ENCODE measurements around the gene ARID1B.
"Not testable (repeated sequence)": the region's sequence is repeated elsewhere in the genome, so short reads cannot be mapped to it uniquely, and the experiment has no call there.

The ARID1B gene

GRCh38 chr6:157034436-157035230 is 257.5 kb downstream of the ARID1B start:
- DNase-seq = peak; percentile 52

DNA sequence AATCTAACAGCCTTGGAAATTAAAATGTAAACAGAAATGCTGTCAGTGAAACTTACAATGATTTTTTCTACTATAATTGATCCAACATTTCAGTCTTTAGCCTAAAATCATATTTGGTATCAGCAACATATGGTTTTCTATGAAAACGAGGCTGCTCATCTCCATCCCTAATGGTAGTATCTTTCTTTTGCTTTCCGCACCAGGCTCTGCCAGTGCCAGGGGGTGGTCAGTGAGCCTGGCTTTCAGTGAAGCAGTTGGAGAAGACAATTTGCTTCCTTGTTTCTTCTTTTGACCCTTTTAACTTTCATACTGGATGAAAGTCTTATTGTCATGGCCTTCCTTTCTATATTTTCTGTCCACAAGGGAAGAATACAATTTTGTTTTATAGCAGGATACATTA is 258.4 kb downstream of the ARID1B start:
- no peak for DNase-seq

DNA sequence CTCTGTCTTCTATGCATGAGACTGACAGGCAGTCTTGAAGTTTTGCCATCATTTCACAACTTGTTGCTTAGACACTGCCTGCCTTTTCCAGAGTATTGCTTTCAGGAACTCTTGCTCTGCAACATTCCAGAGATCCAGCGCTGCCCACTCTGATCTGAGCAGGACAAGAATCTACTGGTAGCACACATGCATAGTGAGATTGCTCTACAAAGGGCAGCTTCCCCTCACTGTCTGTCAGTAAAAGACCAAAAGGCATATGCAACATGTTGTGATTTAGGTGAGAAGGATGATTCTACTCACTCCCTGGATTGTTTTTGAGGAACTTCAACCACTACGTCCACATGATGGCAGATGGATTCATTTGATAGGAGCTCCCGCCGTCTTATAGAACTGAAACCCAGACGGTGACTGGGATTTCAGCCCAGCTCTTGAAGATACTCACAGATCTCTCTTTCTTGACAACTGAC is 259.1 kb downstream of the ARID1B start:
- peak; percentile 37 for DNase-seq

DNA sequence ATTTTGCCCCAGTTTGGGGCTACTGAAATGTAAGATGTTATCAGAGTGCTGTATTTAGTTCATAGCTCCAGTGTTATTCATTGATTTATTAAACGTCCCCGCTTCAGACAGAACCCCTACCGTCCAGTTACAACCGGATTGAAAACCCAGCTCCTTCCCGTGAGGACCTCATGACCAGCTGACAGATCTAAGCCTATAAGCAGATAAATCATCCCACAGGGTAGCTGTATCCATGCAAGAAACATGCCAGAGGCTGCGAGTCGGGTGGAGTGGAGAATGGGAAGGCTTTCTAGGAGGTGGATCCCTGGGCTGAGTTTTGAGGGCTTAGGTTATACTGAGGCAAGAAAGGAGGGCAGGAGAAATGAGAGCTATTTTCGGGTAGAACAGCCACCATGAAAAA is 260.0 kb downstream of the ARID1B start:
- DNase-seq = peak; percentile 91

- DNase-seq = peak; percentile 24
Measured at GRCh38 chr6:157038610-157039009, 261.4 kb downstream of the ARID1B start.

GRCh38 chr6:157039639-157040038 is 262.5 kb downstream of the ARID1B start:
- not testable (repeated sequence) for DNase-seq

GRCh38 chr6:157040191-157040590 is 263.0 kb downstream of the ARID1B start:
- no peak for DNase-seq

DNA sequence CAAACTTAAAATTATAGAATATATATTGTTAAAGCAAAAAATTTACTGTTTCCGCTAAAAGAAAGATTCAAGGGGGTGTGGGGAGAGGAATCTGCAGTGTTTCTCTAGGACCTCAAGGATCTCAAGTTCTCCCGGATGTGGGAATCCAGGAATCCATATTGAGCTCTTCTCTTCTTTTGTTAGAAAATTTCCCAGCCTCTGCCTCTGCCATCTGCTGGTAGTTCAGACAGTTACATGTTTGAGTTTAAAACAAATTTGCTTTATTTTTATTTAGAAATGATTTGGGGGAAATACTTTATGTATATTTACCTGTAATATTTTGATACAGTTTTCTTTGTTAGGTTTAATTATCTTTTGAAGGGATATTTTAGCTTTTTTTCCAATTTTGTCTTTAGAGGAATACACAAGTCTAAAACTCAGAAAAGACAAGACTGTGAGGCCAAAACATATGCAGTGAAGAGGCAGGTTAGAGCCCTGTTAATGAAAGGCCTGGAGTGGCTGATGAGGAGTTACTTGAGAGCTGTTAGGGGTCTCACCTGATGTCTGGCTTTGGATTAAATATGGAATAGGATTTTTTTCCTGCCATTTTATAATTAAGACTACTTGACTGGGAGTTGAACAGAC is 268.8 kb downstream of the ARID1B start:
- peak; percentile 54 for DNase-seq

DNA sequence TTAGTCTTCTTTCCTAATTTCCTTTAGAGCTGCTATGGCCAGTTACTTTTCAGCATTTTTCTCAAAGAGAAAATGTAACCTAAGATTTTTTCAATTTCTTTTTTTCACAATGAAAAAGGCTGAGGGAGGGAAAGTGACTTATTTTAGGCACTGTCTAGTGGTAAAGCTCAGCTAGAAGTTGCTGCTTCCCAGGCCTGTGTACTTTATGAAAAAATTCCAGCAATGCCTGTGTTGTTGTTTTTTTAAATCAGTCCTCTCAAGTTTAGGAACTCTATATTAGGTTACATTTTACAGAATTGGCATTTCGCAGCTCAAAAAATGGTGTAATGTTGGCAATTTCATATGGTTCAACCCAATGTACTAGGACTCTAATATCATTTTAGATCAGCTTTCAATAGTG is 269.6 kb downstream of the ARID1B start:
- no peak for DNase-seq

- DNase-seq = no peak
Measured at GRCh38 chr6:157047328-157047727, 270.1 kb downstream of the ARID1B start.

- no peak for DNase-seq
Measured at GRCh38 chr6:157047951-157048350, 270.8 kb downstream of the ARID1B start.

DNA sequence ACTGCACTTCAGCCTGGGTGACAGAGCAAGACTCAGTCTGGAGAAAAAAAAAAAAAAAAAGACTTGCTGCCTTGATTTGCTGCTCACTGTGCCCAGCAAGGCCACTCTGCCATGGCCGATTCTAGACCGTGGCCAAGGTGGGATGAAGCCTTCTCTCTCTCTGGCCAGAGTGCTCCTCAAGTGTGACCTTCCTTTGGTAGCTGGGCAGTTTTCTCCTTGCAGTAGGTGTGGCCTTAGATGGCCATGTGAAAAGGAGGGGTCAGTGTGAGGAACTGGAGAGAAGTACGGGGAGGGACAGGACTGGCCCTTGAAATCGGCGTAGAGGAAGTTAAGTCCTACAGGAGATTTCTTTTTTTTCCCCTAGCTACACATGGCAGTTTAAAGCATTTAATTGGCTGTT is 272.0 kb downstream of the ARID1B start:
- DNase-seq = no peak

- peak; percentile 64 for DNase-seq
Measured at GRCh38 chr6:157050537-157051265, 273.5 kb downstream of the ARID1B start.

GRCh38 chr6:157054531-157054979 is 277.4 kb downstream of the ARID1B start:
- no peak for DNase-seq

DNA sequence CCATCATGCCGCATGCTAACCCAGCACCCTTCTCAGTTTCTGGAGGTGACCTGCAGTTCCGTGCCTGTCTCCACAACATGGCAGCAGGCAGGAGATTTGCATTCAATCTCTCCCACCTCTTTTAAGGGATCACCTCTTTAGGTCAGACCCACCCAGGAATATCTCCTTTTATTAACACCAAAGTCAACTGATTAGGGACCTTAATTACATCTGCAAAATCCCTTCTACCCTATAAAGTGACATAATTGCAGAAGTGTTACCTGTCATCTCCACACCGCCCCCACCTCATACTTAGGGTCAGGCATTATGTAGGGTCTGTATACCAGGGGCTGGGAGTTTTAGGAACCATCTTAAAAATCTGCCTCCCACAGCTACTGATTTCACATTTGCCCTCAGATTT is 278.7 kb downstream of the ARID1B start:
- no peak for DNase-seq

DNA sequence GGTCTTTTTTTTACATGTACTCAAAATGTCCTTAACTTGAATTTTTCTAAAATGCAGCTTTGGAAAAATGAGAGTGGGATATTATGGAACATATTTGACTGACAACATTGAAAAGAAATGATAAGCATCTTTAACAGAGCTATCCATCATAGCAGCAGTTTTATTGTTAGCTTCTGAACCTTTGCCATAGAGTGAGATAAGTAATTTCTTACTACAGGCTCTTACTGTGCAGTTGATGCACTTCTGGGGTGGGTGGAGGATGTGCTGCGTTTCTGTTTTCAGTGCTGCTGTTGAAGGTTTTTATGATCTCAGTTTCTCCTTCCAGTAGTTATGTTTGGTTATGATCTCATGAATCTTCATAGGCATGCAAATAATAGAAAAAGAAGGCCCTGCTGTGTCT is 279.1 kb downstream of the ARID1B start:
- no peak for DNase-seq

DNA sequence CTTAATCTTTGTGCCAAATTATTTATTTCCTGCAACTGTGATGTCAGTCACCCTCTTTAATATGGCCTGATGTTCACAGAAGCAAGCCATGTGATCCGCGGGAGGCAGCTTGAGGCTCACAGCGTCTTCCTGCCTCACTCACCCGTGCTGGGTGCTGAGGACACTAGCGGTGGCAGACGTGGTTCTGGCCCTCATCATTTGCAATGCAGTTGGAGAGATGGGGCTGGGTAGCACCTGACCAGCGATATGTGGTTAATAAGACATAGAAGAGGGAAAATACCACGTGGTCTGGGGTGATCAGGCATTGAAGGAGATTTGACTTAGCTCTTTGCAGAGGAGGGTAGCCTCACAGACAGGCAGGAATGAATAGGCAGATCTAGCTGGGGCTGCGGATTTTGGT is 281.4 kb downstream of the ARID1B start:
- DNase-seq = no peak

- no peak for DNase-seq
Measured at GRCh38 chr6:157059781-157060180, 282.6 kb downstream of the ARID1B start.

DNA sequence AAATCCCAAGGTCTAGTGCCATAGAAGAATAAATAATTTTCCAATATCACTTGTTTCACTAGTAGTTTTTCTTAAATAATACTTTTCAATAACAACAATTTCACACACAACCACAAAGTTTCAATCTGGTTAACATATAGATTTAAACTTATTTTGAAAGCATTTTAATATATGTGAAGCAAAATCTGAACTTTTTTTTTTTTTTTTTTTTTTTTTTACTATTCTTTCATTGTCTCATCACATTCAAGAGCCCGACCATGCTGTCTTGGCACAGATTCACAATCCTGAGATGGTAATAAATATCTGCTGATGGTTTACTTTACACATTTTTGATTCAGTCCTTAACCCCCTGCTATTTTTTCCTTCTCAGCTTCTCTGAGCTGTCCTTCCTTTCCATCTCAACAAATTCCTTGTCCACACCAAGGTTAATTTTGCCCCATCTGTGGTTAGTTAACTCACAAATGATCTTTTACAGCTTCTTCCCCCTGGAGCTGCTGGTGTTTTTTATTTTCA is 283.3 kb downstream of the ARID1B start:
- no peak for DNase-seq

DNA sequence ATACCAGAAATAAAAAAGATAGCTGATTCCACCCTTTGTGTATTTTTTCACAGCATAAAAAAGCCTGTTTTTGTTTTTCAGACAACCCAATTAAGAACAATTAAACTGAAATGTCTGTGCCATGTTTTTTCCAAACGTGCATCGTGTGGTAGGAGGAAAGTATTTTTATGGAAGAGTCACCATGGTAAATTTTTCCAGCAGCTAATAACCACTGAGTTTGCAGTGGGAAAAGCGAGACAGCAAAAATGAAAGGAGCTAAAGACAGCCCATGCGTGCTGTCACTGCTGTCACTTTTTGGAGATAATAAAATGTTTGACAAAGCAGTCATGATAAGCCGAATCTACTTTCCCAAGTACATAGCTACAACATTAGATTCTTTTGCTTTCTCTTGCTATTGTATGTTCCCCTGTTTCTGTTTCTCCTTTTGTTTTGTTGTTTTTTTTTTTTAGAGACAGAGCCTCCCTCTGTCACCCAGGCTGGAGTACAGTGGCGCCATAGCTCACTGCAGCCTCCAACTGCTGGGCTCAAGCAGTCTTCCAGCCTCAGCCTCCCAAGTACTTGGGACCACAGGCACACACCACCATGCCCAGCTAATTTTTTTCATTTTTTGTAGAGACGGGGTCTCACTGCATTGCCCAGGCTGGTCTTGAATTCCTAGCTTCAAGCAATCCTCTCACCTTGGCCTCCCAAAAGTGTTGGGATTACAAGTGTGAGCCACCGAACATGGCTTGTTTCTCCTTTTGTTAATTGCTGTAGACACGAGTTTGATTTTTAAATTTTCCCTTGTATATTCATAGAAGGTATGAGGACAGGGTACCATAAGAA is 284.8 kb downstream of the ARID1B start:
- no peak for DNase-seq

- DNase-seq = no peak
Measured at GRCh38 chr6:157063176-157063905, 286.2 kb downstream of the ARID1B start.

DNA sequence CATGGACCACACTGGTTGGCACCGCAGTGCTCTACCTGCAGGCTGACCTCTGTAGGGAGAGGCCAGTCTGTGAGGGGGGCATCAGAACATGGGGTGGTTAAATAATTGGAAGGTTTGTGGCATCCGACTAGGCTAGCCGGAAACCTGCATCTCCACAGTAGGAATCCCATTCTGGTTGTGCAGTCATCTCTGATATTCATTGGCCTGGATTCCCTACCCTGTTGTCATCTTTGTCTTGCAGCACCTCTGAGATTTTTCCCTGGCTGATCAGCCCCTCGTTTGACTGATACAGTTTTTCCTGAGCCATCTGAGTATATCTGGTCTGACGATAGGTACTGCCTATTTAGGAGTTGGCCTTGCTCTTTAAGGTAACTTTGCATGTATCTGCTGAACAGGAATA is 286.7 kb downstream of the ARID1B start:
- no peak for DNase-seq
